Adrenal gland (tissue), 5 donors: ENCODE data around the gene RNF135.
"Not testable (repeated sequence)": the region's sequence is repeated elsewhere in the genome, so short reads cannot be mapped to it uniquely, and the experiment has no call there.

Source experiments
- CTCF ChIP-seq, 6 experiments: fragments of 450-650 bp in 4 of 6; fragments of 200-600 bp in 2 of 6; sonication (generic) in 1 of 6; IDR thresholded peaks; 1 replicate in 5 of 6; 2 replicates in 1 of 6; pipeline versions ENCODE4 v1.5.1 to v1.8.0; 2016 to 2021; ENCODE audit warnings: antibody characterized with exemption in 6 of 6, mild to moderate bottlenecking in 2 of 6, moderate library complexity in 1 of 6
- POLR2A ChIP-seq, 2 donors: fragments of 450-650 bp; IDR thresholded peaks; one replicate each; pipeline ENCODE4 v1.6.1; 2017; ENCODE audit warnings: antibody characterized with exemption in 2 of 2, mild to moderate bottlenecking in 2 of 2, moderate library complexity in 1 of 2
- donor health status: DM: no; HTN: no; CAD: no.

GRCh38 chr17:30964312-30964711, 6.5 kb upstream of the RNF135 start:
- TF ChIP-seq CTCF, POLR2A (IDR thresholded peaks at IDR 0.05): not testable (repeated sequence)
